ENCODE data around the gene VEPH1. TPM values are rescaled to one million over a fixed set of nuclear protein-coding genes. Genes with fewer than 3 reads are reported as not detected.

VEPH1 gene
- total RNA-seq, 1 donor from 2014 or later: 8.8 TPM

- Mint-ChIP-seq H3K9me3 (peaks cover 2% of the 10 kb centered on the region), H3K4me3 (no peak overlapping the region)
These were observed 19.4 kb upstream of the VEPH1 start for GRCh38 chr3:157522648-157523047.

GRCh38 chr3:157520485-157521150 lies 17.4 kb upstream of the VEPH1 start:
- Mint-ChIP-seq H3K36me3 (ENCODE audit: low read depth) (peaks cover 2% of the 10 kb centered on the region), H3K27me3 (ENCODE audit: low read depth) (no peaks in the 10 kb centered on the region), H3K9me3 (peaks cover 2% of the 10 kb centered on the region), H3K4me1 (no peaks in the 10 kb centered on the region), H3K4me3 (no peak overlapping the region), H3K27ac (ENCODE audit: unreplicated experiment) (no peak overlapping the region)
- DNase-seq (ENCODE audit: low read depth, low spot score): no peak
- TF ChIP-seq, protein P1, sequence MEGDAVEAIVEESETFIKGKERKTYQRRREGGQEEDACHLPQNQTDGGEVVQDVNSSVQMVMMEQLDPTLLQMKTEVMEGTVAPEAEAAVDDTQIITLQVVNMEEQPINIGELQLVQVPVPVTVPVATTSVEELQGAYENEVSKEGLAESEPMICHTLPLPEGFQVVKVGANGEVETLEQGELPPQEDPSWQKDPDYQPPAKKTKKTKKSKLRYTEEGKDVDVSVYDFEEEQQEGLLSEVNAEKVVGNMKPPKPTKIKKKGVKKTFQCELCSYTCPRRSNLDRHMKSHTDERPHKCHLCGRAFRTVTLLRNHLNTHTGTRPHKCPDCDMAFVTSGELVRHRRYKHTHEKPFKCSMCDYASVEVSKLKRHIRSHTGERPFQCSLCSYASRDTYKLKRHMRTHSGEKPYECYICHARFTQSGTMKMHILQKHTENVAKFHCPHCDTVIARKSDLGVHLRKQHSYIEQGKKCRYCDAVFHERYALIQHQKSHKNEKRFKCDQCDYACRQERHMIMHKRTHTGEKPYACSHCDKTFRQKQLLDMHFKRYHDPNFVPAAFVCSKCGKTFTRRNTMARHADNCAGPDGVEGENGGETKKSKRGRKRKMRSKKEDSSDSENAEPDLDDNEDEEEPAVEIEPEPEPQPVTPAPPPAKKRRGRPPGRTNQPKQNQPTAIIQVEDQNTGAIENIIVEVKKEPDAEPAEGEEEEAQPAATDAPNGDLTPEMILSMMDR (conservative IDR thresholded peaks at IDR 0.05): no peak

More at GRCh38 chr3:157522648-157523047, 19.4 kb upstream of the VEPH1 start:
- peaks cover 2% of the 10 kb centered on the region for H3K36me3 Mint-ChIP-seq (ENCODE audit: low read depth)
- peaks cover 8% of the 10 kb centered on the region for H3K4me1 Mint-ChIP-seq
- no peak for DNase-seq (ENCODE audit: low read depth, low spot score)
- H3K27me3 Mint-ChIP-seq (ENCODE audit: low read depth): no peaks in the 10 kb centered on the region
- H3K27ac Mint-ChIP-seq (ENCODE audit: unreplicated experiment): no peak overlapping the region
- TF ChIP-seq, protein P1 (conservative IDR thresholded peaks at IDR 0.05): no peak

GRCh38 chr3:157518881-157519280 lies 15.7 kb upstream of the VEPH1 start:
- TF ChIP-seq, protein P1 (conservative IDR thresholded peaks at IDR 0.05): no peak
- H3K27ac Mint-ChIP-seq (ENCODE audit: unreplicated experiment): no peak overlapping the region
- no peak for DNase-seq (ENCODE audit: low read depth, low spot score)
- H3K4me1 Mint-ChIP-seq: no peaks in the 10 kb centered on the region
- peaks cover 2% of the 10 kb centered on the region for H3K36me3 Mint-ChIP-seq (ENCODE audit: low read depth)
- H3K9me3 Mint-ChIP-seq: peaks cover 2% of the 10 kb centered on the region
- H3K4me3 Mint-ChIP-seq: no peak overlapping the region
- H3K27me3 Mint-ChIP-seq (ENCODE audit: low read depth): no peaks in the 10 kb centered on the region

DNA sequence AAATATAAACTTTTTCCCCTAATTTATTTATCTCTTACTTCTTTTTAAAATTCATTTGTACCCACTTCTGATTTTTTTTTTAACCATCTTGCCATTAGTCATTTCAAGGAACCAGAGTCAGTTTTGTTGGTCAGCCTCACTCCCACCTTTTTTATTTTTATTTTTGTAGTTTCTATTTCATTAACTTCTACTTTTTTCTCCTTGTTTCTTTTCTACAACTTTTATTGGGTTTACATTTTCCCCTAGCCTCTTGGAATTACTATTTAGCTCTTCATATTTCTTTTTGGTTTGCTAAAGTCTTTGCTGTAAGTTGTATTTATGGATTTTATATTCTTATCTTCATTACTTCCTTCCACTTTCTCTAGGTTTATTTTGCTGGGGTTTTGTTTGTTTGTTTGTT lies 13.7 kb upstream of the VEPH1 start:
- TF ChIP-seq, protein P1 (conservative IDR thresholded peaks at IDR 0.05): no peak
- peaks cover 3% of the 10 kb centered on the region for H3K9me3 Mint-ChIP-seq
- no peaks in the 10 kb centered on the region for H3K27me3 Mint-ChIP-seq (ENCODE audit: low read depth)

DNA sequence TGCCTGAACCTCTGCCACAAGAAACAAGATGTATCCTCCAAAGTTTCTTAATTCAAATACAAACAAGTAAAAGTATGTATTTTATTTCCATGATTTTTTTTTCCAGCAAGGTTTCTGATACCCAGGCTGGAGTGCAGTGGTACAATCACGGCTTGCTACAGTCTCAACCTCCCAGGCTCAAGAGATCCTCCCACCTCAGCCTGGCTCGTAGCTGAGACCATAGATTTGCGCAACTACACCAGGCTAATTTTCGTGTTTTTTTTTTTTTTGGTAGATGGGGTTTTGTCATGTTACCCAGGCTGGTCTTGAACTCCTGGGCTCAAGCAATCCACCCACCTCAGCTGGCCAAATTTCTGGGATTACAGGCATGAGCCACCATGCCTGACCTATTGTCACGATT lies 12.2 kb upstream of the VEPH1 start:
- Mint-ChIP-seq H3K27me3 (ENCODE audit: low read depth) (no peaks in the 10 kb centered on the region), H3K4me1 (no peaks in the 10 kb centered on the region), H3K27ac (ENCODE audit: unreplicated experiment) (no peak overlapping the region), H3K36me3 (ENCODE audit: low read depth) (peaks cover 2% of the 10 kb centered on the region), H3K9me3 (peaks cover 7% of the 10 kb centered on the region), H3K4me3 (no peak overlapping the region)
- no peak for DNase-seq (ENCODE audit: low read depth, low spot score)
- TF ChIP-seq, protein P1 (conservative IDR thresholded peaks at IDR 0.05): no peak

More for the DNA sequence above, 13.7 kb upstream of the VEPH1 start:
- H3K4me1 Mint-ChIP-seq: no peaks in the 10 kb centered on the region
- DNase-seq (ENCODE audit: low read depth, low spot score): no peak
- peaks cover 2% of the 10 kb centered on the region for H3K36me3 Mint-ChIP-seq (ENCODE audit: low read depth)
- no peak overlapping the region for H3K27ac Mint-ChIP-seq (ENCODE audit: unreplicated experiment)
- no peak overlapping the region for H3K4me3 Mint-ChIP-seq
